ENCODE measurements around the gene ZNF804A.

DNA sequence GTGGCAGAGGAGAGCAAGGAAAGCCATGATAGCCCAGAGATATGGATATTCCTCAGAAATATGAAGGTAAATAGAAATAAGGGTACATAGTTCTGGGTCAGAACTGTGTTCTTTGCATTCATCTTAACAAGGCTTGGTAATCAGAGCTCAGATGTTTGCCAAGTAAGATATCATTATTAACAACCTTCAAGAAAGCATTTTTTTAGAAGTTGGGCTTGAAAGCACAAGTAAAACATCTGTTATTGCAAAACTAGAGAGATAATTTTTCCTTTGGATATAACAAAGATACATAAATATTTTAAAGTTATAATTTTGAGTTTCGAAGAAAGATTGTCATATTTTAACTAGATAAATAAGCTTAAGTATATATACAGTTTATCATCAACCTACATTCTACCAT, 171.4 kb downstream of the ZNF804A start:
- TF ChIP-seq, protein P1, sequence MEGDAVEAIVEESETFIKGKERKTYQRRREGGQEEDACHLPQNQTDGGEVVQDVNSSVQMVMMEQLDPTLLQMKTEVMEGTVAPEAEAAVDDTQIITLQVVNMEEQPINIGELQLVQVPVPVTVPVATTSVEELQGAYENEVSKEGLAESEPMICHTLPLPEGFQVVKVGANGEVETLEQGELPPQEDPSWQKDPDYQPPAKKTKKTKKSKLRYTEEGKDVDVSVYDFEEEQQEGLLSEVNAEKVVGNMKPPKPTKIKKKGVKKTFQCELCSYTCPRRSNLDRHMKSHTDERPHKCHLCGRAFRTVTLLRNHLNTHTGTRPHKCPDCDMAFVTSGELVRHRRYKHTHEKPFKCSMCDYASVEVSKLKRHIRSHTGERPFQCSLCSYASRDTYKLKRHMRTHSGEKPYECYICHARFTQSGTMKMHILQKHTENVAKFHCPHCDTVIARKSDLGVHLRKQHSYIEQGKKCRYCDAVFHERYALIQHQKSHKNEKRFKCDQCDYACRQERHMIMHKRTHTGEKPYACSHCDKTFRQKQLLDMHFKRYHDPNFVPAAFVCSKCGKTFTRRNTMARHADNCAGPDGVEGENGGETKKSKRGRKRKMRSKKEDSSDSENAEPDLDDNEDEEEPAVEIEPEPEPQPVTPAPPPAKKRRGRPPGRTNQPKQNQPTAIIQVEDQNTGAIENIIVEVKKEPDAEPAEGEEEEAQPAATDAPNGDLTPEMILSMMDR (IDR thresholded peaks at IDR 0.05) = no peak
- no peak for TF ChIP-seq POLR2A (IDR thresholded peaks at IDR 0.05)

Measured in esophagus squamous epithelium (tissue), 4 donors.